ENCODE measurements around the gene ANKRD10.
A peak's percentile ranks its signal among the peaks of the same experiment; 100 is the strongest.

The ANKRD10 gene

GRCh38 chr13:110874508-110874960, 40.3 kb downstream of the ANKRD10 start:
- TF ChIP-seq, protein P1, sequence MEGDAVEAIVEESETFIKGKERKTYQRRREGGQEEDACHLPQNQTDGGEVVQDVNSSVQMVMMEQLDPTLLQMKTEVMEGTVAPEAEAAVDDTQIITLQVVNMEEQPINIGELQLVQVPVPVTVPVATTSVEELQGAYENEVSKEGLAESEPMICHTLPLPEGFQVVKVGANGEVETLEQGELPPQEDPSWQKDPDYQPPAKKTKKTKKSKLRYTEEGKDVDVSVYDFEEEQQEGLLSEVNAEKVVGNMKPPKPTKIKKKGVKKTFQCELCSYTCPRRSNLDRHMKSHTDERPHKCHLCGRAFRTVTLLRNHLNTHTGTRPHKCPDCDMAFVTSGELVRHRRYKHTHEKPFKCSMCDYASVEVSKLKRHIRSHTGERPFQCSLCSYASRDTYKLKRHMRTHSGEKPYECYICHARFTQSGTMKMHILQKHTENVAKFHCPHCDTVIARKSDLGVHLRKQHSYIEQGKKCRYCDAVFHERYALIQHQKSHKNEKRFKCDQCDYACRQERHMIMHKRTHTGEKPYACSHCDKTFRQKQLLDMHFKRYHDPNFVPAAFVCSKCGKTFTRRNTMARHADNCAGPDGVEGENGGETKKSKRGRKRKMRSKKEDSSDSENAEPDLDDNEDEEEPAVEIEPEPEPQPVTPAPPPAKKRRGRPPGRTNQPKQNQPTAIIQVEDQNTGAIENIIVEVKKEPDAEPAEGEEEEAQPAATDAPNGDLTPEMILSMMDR (IDR thresholded peaks at IDR 0.05; ENCODE audit: insufficient read depth, missing control alignments): no peak

DNA sequence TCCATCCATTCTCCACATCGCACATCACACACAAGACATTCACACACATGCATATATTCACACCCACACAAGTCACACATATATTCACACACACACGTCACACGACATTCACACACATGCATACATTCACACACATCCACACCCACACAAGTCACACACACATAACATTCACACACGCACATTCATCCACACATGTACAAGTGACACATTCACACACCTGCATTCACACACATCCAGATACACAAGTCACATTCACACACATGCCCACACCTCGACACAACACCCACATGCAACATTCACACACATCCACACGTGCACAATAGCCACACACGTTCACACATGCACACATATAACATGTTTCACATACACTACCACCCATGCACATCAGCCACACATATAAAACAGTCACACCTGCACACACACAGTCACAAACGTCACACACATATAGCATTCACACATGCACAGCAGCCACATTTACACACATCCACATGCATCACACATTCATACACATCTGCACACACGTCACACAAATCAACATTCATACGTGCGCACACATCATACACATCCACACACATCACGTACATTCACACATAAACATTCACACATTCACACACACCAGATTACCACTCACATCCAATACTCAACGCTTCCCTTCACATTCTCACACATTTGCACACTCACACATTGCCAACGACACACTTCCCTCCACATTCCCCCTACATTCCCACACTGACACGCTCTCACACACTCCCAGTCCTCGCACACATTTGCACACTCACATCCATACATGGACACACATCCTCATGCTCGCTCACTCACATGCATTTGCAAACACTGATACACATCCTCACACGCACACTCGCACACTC, 41.0 kb downstream of the ANKRD10 start:
- FAIRE-seq: peak; percentile 67
- TF ChIP-seq, protein P1 (IDR thresholded peaks at IDR 0.05; ENCODE audit: insufficient read depth, missing control alignments): no peak
- no peak for DNase-seq (ENCODE audit: insufficient read length, low spot score)

More at GRCh38 chr13:110874508-110874960, 40.3 kb downstream of the ANKRD10 start:
- FAIRE-seq (no peak), DNase-seq (ENCODE audit: insufficient read length, low spot score) (peak; percentile 85)

DNA sequence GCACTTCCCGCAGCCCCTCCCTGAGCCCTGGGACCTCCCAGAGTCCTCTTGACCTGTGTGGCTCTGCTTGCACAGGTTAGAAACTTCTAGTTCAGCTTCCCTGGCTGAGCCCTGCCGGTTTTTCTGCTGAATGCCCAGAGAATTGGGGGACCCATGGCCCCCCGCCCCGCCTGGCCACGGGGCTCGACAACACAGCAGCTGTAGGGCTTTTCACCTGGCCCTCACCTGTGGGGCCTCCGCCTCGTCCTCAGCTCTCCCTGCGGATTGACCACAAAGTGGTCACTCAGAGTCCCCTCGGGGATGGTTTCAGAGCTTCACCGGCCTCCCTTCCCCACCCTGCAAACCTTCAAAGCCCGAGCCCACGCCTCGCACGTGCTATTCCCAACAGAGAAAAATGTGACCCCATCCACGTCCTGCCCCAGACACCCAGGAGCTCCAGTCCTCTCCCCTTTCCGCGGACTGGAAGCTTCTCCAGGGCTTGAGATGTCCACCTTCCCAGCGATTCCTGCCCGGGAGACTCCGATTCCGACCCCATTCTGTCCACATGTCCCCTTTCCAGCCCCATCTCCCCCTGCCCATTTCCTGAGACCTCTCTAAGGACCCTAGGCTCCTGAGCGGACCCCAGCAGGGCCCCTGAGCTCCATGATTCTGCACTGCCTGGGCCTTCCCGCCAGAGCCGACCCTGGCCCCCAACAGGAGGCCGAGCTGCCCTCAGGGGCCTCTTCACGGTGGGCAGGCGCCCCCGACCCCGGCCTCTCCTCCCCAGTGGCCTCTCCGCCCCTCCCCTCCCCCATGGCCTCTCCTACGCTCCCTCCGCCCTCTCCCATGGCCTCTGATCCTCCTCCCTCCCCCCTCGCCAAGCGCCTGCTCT, 41.9 kb downstream of the ANKRD10 start:
- no peak for FAIRE-seq
- TF ChIP-seq, protein P1 (IDR thresholded peaks at IDR 0.05; ENCODE audit: insufficient read depth, missing control alignments): no peak
- DNase-seq (ENCODE audit: insufficient read length, low spot score): no peak

DNA sequence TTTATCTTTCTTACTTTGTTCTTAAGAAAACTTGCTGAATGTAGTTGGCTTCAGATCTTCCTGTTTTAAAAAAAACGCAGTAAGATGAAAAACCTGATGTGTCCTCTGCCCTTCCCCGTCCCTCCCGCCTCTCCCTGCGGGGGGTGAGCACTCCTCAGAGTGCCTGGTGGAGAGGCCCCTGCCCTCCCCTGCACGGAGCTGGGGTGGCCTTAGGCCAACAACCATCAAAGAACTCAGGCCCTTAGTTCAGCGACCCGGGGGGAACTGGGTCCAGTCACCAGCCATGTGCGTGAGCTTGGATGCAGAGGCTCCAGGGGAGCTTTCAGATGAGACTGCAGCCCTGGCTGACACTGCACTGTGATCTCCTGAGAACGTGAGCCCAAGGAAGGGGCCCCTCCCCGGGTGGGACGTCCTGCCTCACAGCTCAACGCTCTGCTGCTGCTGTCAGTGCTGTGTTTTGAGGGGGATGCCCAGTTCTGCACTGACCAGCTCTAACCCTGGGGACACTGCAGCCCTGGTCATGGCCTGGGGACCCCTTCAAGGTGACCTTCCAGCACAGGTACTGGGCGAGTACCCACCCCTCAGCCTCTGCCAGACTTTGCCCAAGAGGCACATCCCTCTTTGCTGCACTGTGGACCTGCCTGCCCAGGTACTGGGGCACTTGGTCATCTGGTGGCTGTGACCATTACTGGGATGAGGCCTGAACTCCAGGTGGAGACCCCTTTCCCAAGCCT, 42.7 kb downstream of the ANKRD10 start:
- TF ChIP-seq, protein P1 (IDR thresholded peaks at IDR 0.05; ENCODE audit: insufficient read depth, missing control alignments): no peak
- DNase-seq (ENCODE audit: insufficient read length, low spot score) (no peak), FAIRE-seq (no peak)

- no peak for DNase-seq (ENCODE audit: insufficient read length, low spot score)
- TF ChIP-seq, protein P1 (IDR thresholded peaks at IDR 0.05; ENCODE audit: insufficient read depth, missing control alignments): no peak
- no peak for FAIRE-seq
Observed at GRCh38 chr13:110869805-110870706, 44.8 kb downstream of the ANKRD10 start.

GRCh38 chr13:110869231-110869804, 45.6 kb downstream of the ANKRD10 start:
- TF ChIP-seq, protein P1 (IDR thresholded peaks at IDR 0.05; ENCODE audit: insufficient read depth, missing control alignments): no peak
- FAIRE-seq (no peak), DNase-seq (ENCODE audit: insufficient read length, low spot score) (no peak)

Data from D721Med (cell line).